PC-3 (cell line): ENCODE measurements around the gene CLASP1.

ENCODE experiments used
- CTCF ChIP-seq: fragments of 300-600 bp; sonication (generic); conservative IDR thresholded peaks from 2 replicates; pipeline ENCODE4 v1.5.1; 2017; ENCODE audit warnings: antibody characterized with exemption, low read depth, mild to moderate bottlenecking, low read length
- EZH2 ChIP-seq: fragments of 300-600 bp; sonication (generic); IDR thresholded peaks from one replicate; pipeline ENCODE4 v1.6.1; 2017; ENCODE audit warnings: antibody characterized with exemption, mild to moderate bottlenecking, low read length; ENCODE audit not compliant: unreplicated experiment

DNA sequence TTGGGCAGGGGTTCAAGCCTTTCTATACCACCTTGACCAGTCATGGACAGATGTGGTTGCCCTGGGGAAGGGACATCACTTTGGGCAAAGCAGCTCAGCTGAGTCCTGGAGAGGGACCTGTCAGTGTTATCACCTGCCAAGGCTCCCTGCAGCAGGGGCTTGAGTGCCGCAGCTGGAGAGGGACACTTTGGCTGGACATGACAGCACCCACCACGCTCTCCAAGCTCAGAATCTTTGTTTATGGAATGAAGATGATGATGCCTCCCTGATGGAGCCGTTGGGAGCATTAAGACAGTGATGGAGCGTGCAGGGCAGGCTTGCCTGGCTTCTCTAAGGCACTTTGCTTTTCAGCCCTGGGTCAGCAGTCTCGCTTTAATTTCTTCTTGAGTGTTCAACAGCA is 360.0 kb downstream of the CLASP1 start:
- no peak for TF ChIP-seq CTCF
- no peak for TF ChIP-seq EZH2
